ENCODE data around the gene CCDC197. TPM values are rescaled to one million over a fixed set of nuclear protein-coding genes. Genes with fewer than 3 reads are reported as not detected.
A peak's percentile ranks its signal among the peaks of the same experiment; 100 is the strongest.

CCDC197 gene
- total RNA-seq, 1 donor from 2014 or later: 1.2 TPM

- no peak for DNase-seq
- no peaks in the 10 kb centered on the region for H3K27me3 ChIP-seq (ENCODE audit: low read depth)
- no peak overlapping the region for H3K27ac ChIP-seq (replicated peaks)
These were observed 3.7 kb upstream of the CCDC197 start for GRCh38 chr14:93993382-93993781.

GRCh38 chr14:93994919-93995682 lies 2.0 kb upstream of the CCDC197 start:
- Histone ChIP-seq H3K27ac (replicated peaks) (peak overlapping the region; percentile 23), H3K4me3 (no peak overlapping the region), H3K9me3 (replicated peaks) (no peaks in the 10 kb centered on the region), H3K4me1 (peaks cover 46% of the 10 kb centered on the region), H3K27me3 (ENCODE audit: low read depth) (no peaks in the 10 kb centered on the region), H3K36me3 (no peaks in the 10 kb centered on the region)
- peak; percentile 40 for DNase-seq
- TF ChIP-seq, protein P1, sequence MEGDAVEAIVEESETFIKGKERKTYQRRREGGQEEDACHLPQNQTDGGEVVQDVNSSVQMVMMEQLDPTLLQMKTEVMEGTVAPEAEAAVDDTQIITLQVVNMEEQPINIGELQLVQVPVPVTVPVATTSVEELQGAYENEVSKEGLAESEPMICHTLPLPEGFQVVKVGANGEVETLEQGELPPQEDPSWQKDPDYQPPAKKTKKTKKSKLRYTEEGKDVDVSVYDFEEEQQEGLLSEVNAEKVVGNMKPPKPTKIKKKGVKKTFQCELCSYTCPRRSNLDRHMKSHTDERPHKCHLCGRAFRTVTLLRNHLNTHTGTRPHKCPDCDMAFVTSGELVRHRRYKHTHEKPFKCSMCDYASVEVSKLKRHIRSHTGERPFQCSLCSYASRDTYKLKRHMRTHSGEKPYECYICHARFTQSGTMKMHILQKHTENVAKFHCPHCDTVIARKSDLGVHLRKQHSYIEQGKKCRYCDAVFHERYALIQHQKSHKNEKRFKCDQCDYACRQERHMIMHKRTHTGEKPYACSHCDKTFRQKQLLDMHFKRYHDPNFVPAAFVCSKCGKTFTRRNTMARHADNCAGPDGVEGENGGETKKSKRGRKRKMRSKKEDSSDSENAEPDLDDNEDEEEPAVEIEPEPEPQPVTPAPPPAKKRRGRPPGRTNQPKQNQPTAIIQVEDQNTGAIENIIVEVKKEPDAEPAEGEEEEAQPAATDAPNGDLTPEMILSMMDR (IDR thresholded peaks at IDR 0.05; ENCODE audit: borderline replicate concordance): no peak
- intact Hi-C loops (cut with micrococcal nuclease): loop anchor here (5.0 kb wide), 1 partner anchor 53 kb away; no protein-coding TSS in a partner anchor

More at GRCh38 chr14:93993382-93993781, 3.7 kb upstream of the CCDC197 start:
- intact Hi-C loops (cut with micrococcal nuclease): no loop called here
- Histone ChIP-seq H3K4me1 (peaks cover 35% of the 10 kb centered on the region), H3K9me3 (replicated peaks) (no peaks in the 10 kb centered on the region), H3K4me3 (no peak overlapping the region), H3K36me3 (no peaks in the 10 kb centered on the region)
- TF ChIP-seq, protein P1 (IDR thresholded peaks at IDR 0.05; ENCODE audit: borderline replicate concordance): no peak

DNA sequence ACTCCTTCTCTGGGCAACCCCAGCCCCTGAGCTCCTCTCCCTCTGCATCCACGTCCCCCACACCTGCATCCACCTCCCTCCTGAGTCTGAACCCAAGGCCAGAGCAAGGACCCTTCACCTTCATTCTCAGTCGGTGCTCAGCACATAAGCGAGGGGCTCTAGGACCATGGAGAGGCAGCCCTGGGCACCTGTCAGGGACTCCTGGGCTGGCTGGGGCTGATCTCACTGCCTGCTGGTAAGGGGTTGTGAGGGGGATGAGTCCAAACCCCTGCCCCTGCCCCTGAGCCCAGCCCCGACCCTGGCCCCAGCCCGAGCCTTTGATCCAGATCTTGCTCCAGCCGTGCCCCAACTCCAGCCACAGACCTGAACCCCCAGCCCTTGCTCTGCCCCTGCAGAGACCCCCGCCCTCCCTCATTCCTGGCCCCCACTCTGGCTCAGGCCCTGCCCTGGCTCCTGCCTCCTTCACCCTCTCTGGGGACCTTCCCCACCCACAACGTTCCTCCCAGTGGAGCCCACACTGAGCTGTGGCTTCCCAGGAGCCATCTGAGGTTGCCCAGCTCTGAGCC lies 888 bp upstream of the CCDC197 start:
- Histone ChIP-seq H3K27me3 (ENCODE audit: low read depth) (peaks cover 4% of the 10 kb centered on the region), H3K27ac (replicated peaks) (no peak overlapping the region), H3K36me3 (no peaks in the 10 kb centered on the region), H3K4me3 (no peak overlapping the region), H3K9me3 (replicated peaks) (no peaks in the 10 kb centered on the region), H3K4me1 (peaks cover 50% of the 10 kb centered on the region)
- TF ChIP-seq, protein P1 (IDR thresholded peaks at IDR 0.05; ENCODE audit: borderline replicate concordance): no peak
- intact Hi-C loops (cut with micrococcal nuclease): loop anchor here (5.0 kb wide), 1 partner anchor 54 kb away; no protein-coding TSS in a partner anchor
- DNase-seq: no peak

DNA sequence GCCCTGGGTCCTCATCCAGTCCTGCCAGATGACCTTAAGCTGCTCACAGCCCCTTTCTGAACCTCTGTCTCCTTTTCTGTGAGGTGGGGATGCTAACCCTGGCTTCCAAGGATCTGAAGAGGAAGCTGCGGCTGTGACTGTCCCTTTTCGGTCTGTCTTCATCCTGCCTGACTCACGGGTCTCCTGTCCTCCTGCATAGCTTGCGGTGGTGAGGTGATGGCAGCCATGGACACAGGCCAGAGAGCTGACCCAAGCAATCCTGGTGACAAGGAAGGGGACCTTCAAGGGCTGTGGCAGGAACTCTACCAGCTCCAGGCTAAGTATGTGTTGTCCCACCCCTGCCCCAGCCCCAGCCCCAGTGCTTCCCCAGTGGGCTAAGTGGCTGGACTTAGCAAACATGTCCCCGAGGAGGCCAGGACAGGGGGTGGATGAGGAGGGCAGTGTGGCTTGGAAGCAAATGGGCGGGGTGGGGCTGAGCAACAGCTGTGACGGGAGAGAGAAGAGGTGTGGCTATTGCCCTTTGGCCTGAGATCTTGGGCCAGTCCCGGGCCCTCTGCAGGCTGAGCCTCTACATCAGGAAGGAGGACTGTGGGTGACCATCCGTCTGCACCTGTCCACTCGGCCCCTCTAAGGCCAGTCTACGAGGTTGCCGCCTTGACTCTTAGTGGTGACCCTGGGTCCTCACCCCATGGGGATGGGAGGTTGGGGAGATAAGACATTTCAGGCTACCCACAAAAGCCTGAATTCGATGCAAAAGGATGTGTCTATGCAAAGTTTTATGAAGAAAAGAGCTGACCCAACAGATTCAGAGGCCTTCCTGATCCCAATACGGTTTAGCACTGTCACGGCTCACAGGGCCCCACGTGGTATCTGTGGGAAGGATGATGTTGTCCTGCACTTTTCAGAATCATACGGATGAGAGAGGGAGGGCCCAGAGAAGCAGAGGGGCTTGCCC lies 1.1 kb downstream of the CCDC197 start:
- no peaks in the 10 kb centered on the region for H3K36me3 ChIP-seq
- H3K4me3 ChIP-seq: no peak overlapping the region
- no peak overlapping the region for H3K27ac ChIP-seq (replicated peaks)
- no peaks in the 10 kb centered on the region for H3K9me3 ChIP-seq (replicated peaks)
- H3K27me3 ChIP-seq (ENCODE audit: low read depth): peaks cover 14% of the 10 kb centered on the region
- peaks cover 58% of the 10 kb centered on the region for H3K4me1 ChIP-seq
- TF ChIP-seq, protein P1 (IDR thresholded peaks at IDR 0.05; ENCODE audit: borderline replicate concordance): no peak
- intact Hi-C loops (cut with micrococcal nuclease): loop anchor here (5.0 kb wide), 1 partner anchor 56 kb away; no protein-coding TSS in a partner anchor
- no peak for DNase-seq

DNA sequence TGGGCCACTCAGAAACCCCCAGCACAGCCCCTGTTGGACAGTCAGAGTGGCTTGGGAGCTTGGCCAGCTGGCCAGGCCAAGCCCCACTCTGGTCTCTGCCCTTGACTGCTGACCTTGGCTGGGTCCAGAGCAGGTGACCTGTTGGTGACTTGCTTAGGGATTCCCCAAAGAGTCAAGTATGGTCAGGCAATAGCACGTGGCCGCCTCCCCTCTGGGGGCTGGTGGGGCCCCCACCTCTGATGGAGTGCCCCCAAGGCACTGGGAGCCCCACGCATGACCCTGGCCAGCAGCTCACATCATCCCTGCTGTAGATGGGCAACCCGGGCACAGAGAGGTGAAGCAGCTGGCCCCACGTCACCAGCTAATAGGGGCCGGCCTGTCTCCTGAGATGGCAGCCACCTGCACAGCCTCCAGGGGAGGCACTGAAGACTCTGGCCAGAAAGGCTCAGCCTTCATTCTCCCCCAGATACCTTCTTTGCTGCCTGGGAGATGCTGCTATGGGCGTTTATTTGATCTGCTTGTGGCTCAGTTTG lies 1.8 kb downstream of the CCDC197 start:
- Histone ChIP-seq H3K4me3 (no peak overlapping the region), H3K4me1 (peaks cover 58% of the 10 kb centered on the region), H3K36me3 (no peaks in the 10 kb centered on the region), H3K27ac (replicated peaks) (no peak overlapping the region), H3K27me3 (ENCODE audit: low read depth) (peaks cover 14% of the 10 kb centered on the region), H3K9me3 (replicated peaks) (no peaks in the 10 kb centered on the region)
- TF ChIP-seq, protein P1 (IDR thresholded peaks at IDR 0.05; ENCODE audit: borderline replicate concordance): no peak
- intact Hi-C loops (cut with micrococcal nuclease): loop anchor here (5.0 kb wide), 1 partner anchor 57 kb away; no protein-coding TSS in a partner anchor
- DNase-seq: no peak

All from left ventricle myocardium inferior (tissue), 1 donor.